GM19099 (cell line): ENCODE measurements around the gene USP34.

Experiments
- POLR2A ChIP-seq: IDR thresholded peaks from 3 replicates; pipeline ENCODE4 v1.6.1; 2011; ENCODE audit warnings: low read depth; ENCODE audit not compliant: insufficient read length; ENCODE audit errors: extremely low read depth

The USP34 gene

GRCh38 chr2:61438670-61439069, 32.2 kb downstream of the USP34 start:
- TF ChIP-seq POLR2A: no peak

- no peak for TF ChIP-seq POLR2A
Observed at GRCh38 chr2:61437170-61437569, 33.7 kb downstream of the USP34 start.

- TF ChIP-seq POLR2A: no peak
Observed at GRCh38 chr2:61436092-61436491, 34.8 kb downstream of the USP34 start.

GRCh38 chr2:61435291-61435690, 35.6 kb downstream of the USP34 start:
- no peak for TF ChIP-seq POLR2A

GRCh38 chr2:61434314-61434713, 36.6 kb downstream of the USP34 start:
- TF ChIP-seq POLR2A: no peak

- no peak for TF ChIP-seq POLR2A
Observed at GRCh38 chr2:61433606-61434005, 37.3 kb downstream of the USP34 start.

GRCh38 chr2:61432990-61433389, 37.9 kb downstream of the USP34 start:
- TF ChIP-seq POLR2A: no peak

- no peak for TF ChIP-seq POLR2A
Observed at GRCh38 chr2:61431345-61431744, 39.5 kb downstream of the USP34 start.

GRCh38 chr2:61426267-61426897, 44.5 kb downstream of the USP34 start:
- TF ChIP-seq POLR2A: no peak

GRCh38 chr2:61425605-61426155, 45.2 kb downstream of the USP34 start:
- TF ChIP-seq POLR2A: no peak

GRCh38 chr2:61423714-61424113, 47.2 kb downstream of the USP34 start:
- no peak for TF ChIP-seq POLR2A

GRCh38 chr2:61421611-61422010, 49.3 kb downstream of the USP34 start:
- TF ChIP-seq POLR2A: no peak

- TF ChIP-seq POLR2A: no peak
Observed at GRCh38 chr2:61420991-61421544, 49.8 kb downstream of the USP34 start.

- no peak for TF ChIP-seq POLR2A
Observed at GRCh38 chr2:61419570-61419969, 51.3 kb downstream of the USP34 start.

GRCh38 chr2:61419129-61419528, 51.8 kb downstream of the USP34 start:
- no peak for TF ChIP-seq POLR2A

GRCh38 chr2:61416871-61417645, 53.8 kb downstream of the USP34 start:
- TF ChIP-seq POLR2A: no peak
